ENCODE data around the gene SIT1.

The SIT1 gene

DNA sequence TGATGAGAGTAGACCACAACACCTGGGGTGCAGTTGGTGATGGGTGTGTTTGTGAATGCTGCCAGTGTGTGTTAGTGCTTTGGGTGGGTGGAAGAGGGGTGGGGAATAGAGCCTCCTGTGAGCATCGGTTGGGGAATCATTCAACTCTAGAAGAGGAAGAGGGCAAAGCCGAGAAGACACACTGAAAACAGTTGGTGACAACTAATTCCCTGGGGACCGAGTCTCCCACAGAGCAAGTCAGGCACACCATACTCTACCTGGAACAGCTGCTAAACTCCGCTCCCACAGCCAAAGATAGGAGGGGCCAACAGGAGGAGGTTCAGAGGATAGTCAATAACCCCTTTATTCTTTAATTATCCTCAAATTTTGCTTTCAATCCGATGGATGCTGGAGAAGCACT, 15.8 kb upstream of the SIT1 start:
- no peak for TF ChIP-seq EZH2 (IDR thresholded peaks at IDR 0.05; ENCODE audit: borderline replicate concordance, low read length)
- TF ChIP-seq, protein P1, sequence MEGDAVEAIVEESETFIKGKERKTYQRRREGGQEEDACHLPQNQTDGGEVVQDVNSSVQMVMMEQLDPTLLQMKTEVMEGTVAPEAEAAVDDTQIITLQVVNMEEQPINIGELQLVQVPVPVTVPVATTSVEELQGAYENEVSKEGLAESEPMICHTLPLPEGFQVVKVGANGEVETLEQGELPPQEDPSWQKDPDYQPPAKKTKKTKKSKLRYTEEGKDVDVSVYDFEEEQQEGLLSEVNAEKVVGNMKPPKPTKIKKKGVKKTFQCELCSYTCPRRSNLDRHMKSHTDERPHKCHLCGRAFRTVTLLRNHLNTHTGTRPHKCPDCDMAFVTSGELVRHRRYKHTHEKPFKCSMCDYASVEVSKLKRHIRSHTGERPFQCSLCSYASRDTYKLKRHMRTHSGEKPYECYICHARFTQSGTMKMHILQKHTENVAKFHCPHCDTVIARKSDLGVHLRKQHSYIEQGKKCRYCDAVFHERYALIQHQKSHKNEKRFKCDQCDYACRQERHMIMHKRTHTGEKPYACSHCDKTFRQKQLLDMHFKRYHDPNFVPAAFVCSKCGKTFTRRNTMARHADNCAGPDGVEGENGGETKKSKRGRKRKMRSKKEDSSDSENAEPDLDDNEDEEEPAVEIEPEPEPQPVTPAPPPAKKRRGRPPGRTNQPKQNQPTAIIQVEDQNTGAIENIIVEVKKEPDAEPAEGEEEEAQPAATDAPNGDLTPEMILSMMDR (IDR thresholded peaks at IDR 0.05; ENCODE audit: low read length), result no peak

DNA sequence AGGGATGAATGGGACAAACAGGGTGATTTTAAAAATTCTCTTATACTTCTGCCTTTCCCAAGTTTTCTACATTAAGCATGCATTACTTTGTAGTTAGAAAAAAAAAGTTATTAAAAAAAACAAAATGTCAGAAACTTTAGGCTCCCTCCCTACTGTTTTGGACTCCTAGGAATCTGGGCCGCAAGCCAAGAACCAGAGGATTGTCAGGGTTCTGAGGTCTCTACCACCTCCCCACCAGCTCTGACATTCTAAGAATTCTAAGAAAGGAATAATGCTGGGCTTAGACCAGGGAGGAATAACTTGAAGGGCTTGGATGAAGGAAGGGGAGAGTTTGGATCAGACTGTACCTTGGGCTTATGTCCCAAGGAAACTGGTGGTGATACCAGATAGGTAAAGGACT, 15.3 kb upstream of the SIT1 start:
- Histone ChIP-seq H3K4me3 (ENCODE audit: low read depth, low read length, poor library complexity, severe bottlenecking) (no peak overlapping the region), H3K27me3 (ENCODE audit: insufficient read depth, low read length) (no peaks in the 10 kb centered on the region), H3F3A (ENCODE audit: insufficient read depth, low read length) (no peaks in the 10 kb centered on the region), H3K9ac (ENCODE audit: low read length) (no peak overlapping the region), H3K36me3 (ENCODE audit: insufficient read depth, low read length) (peaks cover 22% of the 10 kb centered on the region; the same call in 1 of the 2 replicates), H3K4me2 (ENCODE audit: low read length) (no peak overlapping the region), H3K4me1 (ENCODE audit: insufficient read depth, low read length, severe bottlenecking) (peaks cover 39% of the 10 kb centered on the region), H3K9me2 (ENCODE audit: low read depth, low read length) (no peaks in the 10 kb centered on the region), H3K9me3 (ENCODE audit: low read length) (no peaks in the 10 kb centered on the region), H2AFZ (ENCODE audit: low read length) (no peak overlapping the region), H3K79me2 (ENCODE audit: insufficient read depth, low read length) (no peaks in the 10 kb centered on the region), H3K27ac (ENCODE audit: low read depth, low read length, poor library complexity, severe bottlenecking) (no peak overlapping the region), H4K20me1 (ENCODE audit: insufficient read depth, low read length) (no peaks in the 10 kb centered on the region)
- TF ChIP-seq, protein P1 (IDR thresholded peaks at IDR 0.05; ENCODE audit: low read length), result no peak
- no peak for TF ChIP-seq EZH2 (IDR thresholded peaks at IDR 0.05; ENCODE audit: borderline replicate concordance, low read length)

More for the DNA sequence above, 15.8 kb upstream of the SIT1 start:
- Histone ChIP-seq H3K27ac (ENCODE audit: low read depth, low read length, poor library complexity, severe bottlenecking) (no peak overlapping the region), H3K9me2 (ENCODE audit: low read depth, low read length) (no peaks in the 10 kb centered on the region), H2AFZ (ENCODE audit: low read length) (no peak overlapping the region), H3K4me1 (ENCODE audit: insufficient read depth, low read length, severe bottlenecking) (peaks cover 37% of the 10 kb centered on the region), H3K79me2 (ENCODE audit: insufficient read depth, low read length) (no peaks in the 10 kb centered on the region), H3K9ac (ENCODE audit: low read length) (no peak overlapping the region), H3K4me2 (ENCODE audit: low read length) (no peak overlapping the region), H3F3A (ENCODE audit: insufficient read depth, low read length) (no peaks in the 10 kb centered on the region), H3K27me3 (ENCODE audit: insufficient read depth, low read length) (no peaks in the 10 kb centered on the region), H3K4me3 (ENCODE audit: low read depth, low read length, poor library complexity, severe bottlenecking) (no peak overlapping the region), H3K36me3 (ENCODE audit: insufficient read depth, low read length) (peaks cover 18% of the 10 kb centered on the region; the same call in 1 of the 2 replicates), H3K9me3 (ENCODE audit: low read length) (no peaks in the 10 kb centered on the region), H4K20me1 (ENCODE audit: insufficient read depth, low read length) (no peaks in the 10 kb centered on the region)

DNA sequence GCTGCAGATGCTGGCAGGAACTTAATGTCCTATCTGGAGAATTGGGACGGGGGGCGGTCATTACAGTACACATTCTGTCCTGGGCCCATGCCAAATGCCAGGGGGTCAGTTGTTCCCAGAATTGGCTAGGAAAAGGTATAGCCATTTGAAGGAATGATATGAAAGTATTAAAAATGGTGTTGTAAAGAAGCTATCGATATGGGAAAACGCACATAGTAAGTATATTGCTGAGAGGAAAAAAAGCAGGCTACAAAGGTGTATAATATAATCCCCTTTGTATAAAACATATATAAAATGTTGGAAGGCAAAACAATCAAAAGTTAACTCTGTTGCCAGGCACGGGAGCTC, 14.7 kb upstream of the SIT1 start:
- Histone ChIP-seq H3K4me1 (ENCODE audit: insufficient read depth, low read length, severe bottlenecking) (peaks cover 45% of the 10 kb centered on the region), H2AFZ (ENCODE audit: low read length) (no peak overlapping the region), H3K4me2 (ENCODE audit: low read length) (peak overlapping the region; percentile 71), H3K9ac (ENCODE audit: low read length) (peak overlapping the region; percentile 91), H3F3A (ENCODE audit: insufficient read depth, low read length) (no peaks in the 10 kb centered on the region), H3K27ac (ENCODE audit: low read depth, low read length, poor library complexity, severe bottlenecking) (peak overlapping the region; percentile 85), H3K9me3 (ENCODE audit: low read length) (no peaks in the 10 kb centered on the region), H3K27me3 (ENCODE audit: insufficient read depth, low read length) (no peaks in the 10 kb centered on the region), H3K4me3 (ENCODE audit: low read depth, low read length, poor library complexity, severe bottlenecking) (peak overlapping the region; percentile 74), H3K36me3 (ENCODE audit: insufficient read depth, low read length) (peaks cover 28% of the 10 kb centered on the region; the same call in 1 of the 2 replicates), H3K79me2 (ENCODE audit: insufficient read depth, low read length) (no peaks in the 10 kb centered on the region), H3K9me2 (ENCODE audit: low read depth, low read length) (no peaks in the 10 kb centered on the region), H4K20me1 (ENCODE audit: insufficient read depth, low read length) (no peaks in the 10 kb centered on the region)
- no peak for TF ChIP-seq EZH2 (IDR thresholded peaks at IDR 0.05; ENCODE audit: borderline replicate concordance, low read length)
- TF ChIP-seq, protein P1 (IDR thresholded peaks at IDR 0.05; ENCODE audit: low read length), result 0 out of 2 replicates have a peak, but pooled peaks have one; percentile 5
